Measurements from ENCODE around the gene MAGEF1.

DNA sequence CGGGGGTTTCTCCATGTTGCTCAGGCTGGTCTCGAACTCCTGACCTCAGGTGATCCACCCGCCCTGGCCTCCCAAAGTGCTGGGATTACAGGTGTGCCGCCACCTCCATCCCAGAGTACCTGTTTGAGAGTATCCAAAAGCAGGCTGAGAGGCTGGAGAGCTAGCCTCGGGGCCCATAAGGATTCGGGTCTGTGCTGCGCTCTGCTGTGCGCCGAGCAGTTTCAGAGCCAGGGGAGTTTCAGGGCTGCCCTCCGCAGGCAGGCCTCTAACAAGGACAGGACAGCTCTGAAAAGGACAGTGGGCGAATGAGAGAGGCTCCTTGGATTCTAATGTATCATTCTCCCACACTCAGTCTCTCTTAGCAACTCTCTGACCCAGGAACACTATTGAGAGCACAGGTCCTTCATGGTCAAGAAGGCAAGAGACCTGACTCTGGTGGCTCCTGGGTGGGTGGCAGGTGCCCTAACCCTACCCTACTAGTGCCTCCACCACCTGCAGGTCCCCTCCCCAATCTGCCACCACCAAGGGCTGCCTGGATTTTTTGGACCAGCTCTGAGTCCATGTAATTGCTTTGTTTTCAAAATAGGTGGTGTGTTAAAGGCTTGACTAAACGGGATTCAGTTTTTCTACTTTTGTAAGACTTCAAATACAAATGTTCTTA, 27.8 kb downstream of the MAGEF1 start:
- TF ChIP-seq, protein P1, sequence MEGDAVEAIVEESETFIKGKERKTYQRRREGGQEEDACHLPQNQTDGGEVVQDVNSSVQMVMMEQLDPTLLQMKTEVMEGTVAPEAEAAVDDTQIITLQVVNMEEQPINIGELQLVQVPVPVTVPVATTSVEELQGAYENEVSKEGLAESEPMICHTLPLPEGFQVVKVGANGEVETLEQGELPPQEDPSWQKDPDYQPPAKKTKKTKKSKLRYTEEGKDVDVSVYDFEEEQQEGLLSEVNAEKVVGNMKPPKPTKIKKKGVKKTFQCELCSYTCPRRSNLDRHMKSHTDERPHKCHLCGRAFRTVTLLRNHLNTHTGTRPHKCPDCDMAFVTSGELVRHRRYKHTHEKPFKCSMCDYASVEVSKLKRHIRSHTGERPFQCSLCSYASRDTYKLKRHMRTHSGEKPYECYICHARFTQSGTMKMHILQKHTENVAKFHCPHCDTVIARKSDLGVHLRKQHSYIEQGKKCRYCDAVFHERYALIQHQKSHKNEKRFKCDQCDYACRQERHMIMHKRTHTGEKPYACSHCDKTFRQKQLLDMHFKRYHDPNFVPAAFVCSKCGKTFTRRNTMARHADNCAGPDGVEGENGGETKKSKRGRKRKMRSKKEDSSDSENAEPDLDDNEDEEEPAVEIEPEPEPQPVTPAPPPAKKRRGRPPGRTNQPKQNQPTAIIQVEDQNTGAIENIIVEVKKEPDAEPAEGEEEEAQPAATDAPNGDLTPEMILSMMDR (IDR thresholded peaks at IDR 0.05), result no peak
- TF ChIP-seq POLR2A (IDR thresholded peaks at IDR 0.05), result no peak

Measured in Peyer's patch (tissue), 4 donors.